ENCODE measurements around the gene PMM2. TPM values are rescaled to one million over a fixed set of nuclear protein-coding genes. Genes with fewer than 3 reads are reported as not detected.

Gene PMM2
- polyA plus RNA-seq, 1 donor (not counting 4 experiments of a cell fraction or from before 2014, with no cell fraction given): 38.6 TPM

DNA sequence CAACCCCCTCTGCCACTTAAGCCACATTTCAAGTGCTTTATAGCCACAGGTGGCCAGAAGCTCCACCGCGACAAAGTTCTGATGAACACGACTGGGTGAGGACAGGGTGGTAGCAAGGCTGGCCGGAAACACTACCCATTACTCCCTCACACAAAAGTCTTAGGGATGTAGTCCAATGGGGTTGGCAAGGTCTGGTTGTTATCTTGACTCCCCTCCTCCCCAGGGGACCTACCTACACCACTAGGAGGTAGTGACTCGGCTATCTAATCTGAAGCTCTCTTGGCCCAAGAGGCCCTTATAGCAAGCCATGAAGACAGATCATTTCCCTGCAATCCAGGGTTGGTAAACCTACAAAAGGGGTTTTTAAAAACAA lies 92.9 kb downstream of the PMM2 start:
- no peak overlapping the region for H3K4me3 ChIP-seq (ENCODE audit: control insufficient read depth in 2 of 3, extremely low read depth in 1 of 3, insufficient read depth in 2 of 3, low read depth in 1 of 3, low read length in 3 of 3)
- H2AFZ ChIP-seq (ENCODE audit: control insufficient read depth, low read length): no peak overlapping the region
- TF ChIP-seq EZH2 (IDR thresholded peaks at IDR 0.05; ENCODE audit: low read length): no peak
- TF ChIP-seq, protein P1, sequence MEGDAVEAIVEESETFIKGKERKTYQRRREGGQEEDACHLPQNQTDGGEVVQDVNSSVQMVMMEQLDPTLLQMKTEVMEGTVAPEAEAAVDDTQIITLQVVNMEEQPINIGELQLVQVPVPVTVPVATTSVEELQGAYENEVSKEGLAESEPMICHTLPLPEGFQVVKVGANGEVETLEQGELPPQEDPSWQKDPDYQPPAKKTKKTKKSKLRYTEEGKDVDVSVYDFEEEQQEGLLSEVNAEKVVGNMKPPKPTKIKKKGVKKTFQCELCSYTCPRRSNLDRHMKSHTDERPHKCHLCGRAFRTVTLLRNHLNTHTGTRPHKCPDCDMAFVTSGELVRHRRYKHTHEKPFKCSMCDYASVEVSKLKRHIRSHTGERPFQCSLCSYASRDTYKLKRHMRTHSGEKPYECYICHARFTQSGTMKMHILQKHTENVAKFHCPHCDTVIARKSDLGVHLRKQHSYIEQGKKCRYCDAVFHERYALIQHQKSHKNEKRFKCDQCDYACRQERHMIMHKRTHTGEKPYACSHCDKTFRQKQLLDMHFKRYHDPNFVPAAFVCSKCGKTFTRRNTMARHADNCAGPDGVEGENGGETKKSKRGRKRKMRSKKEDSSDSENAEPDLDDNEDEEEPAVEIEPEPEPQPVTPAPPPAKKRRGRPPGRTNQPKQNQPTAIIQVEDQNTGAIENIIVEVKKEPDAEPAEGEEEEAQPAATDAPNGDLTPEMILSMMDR (optimal IDR thresholded peaks at IDR 0.05 in 1 of 3, IDR thresholded peaks at IDR 0.05 in 1 of 3, conservative IDR thresholded peaks at IDR 0.05 in 1 of 3; ENCODE audit: extremely low read depth in 1 of 3, insufficient read depth in 2 of 3, low read length in 3 of 3): no peak
- no peaks in the 10 kb centered on the region for H3K9me1 ChIP-seq (ENCODE audit: control insufficient read depth, extremely low read depth, insufficient read depth, low read length)
- H3K36me3 ChIP-seq (ENCODE audit: control insufficient read depth in 2 of 2, extremely low read depth in 1 of 2, insufficient read depth in 2 of 2, low read length in 2 of 2): peaks cover 39 to 42% of the 10 kb centered on the region in 2 experiments
- peaks cover 4% of the 10 kb centered on the region for H4K20me1 ChIP-seq (ENCODE audit: control insufficient read depth, extremely low read depth, insufficient read depth, low read length)
- no peak overlapping the region for H3K9ac ChIP-seq (ENCODE audit: control insufficient read depth, extremely low read depth, insufficient read depth, low read length)
- dilution Hi-C loops (cut with MboI; ENCODE audit: extremely low pct_ligation_motif_present, low sequenced_read_pairs): no loop called here
- H3K9me3 ChIP-seq (ENCODE audit: control insufficient read depth, low read depth, low read length): no peaks in the 10 kb centered on the region
- H3K4me2 ChIP-seq (ENCODE audit: control insufficient read depth, extremely low read depth, insufficient read depth, low read depth, low read length): no peak overlapping the region
- FAIRE-seq (no peak), DNase-seq (ENCODE audit: low read depth, low spot score) (no peak)
- no peaks in the 10 kb centered on the region for H3K27me3 ChIP-seq (ENCODE audit: control insufficient read depth, extremely low read depth, insufficient read depth, low read length)
- H3K79me2 ChIP-seq (ENCODE audit: control insufficient read depth, insufficient read depth, low read length): no peaks in the 10 kb centered on the region
- no peak overlapping the region for H3K27ac ChIP-seq (ENCODE audit: control insufficient read depth, insufficient read depth, low read length)
- peaks cover 14% of the 10 kb centered on the region for H3K4me1 ChIP-seq (ENCODE audit: control insufficient read depth, extremely low read depth, insufficient read depth, low read length)

DNA sequence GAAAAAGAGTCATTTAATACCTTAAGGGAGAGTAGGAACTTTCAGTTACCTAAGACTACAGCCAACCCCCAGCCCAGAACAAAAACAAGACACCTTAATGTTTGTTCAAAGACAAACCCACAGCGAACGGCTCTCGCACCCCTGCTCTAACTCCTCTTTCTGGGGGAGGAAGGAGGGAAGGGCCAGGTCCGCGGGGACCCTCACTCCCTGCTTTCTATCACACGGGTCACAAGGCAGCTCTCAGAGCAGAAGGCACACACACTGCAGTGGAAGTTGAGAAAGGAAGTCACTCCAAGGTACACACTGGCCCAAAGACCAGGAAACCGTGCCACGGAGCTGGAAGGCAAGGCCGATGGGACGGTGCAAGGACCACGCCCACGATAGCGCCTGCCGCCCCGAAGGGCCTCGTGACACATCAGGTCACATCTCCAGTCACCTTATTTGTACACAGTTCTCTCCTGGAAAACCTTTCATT lies 94.5 kb downstream of the PMM2 start:
- no peaks in the 10 kb centered on the region for H4K20me1 ChIP-seq (ENCODE audit: control insufficient read depth, extremely low read depth, insufficient read depth, low read length)
- no peak for FAIRE-seq
- H3K4me1 ChIP-seq (ENCODE audit: control insufficient read depth, extremely low read depth, insufficient read depth, low read length): no peaks in the 10 kb centered on the region
- H3K9ac ChIP-seq (ENCODE audit: control insufficient read depth, extremely low read depth, insufficient read depth, low read length): no peak overlapping the region
- H3K27me3 ChIP-seq (ENCODE audit: control insufficient read depth, extremely low read depth, insufficient read depth, low read length): no peaks in the 10 kb centered on the region
- dilution Hi-C loops (cut with MboI; ENCODE audit: extremely low pct_ligation_motif_present, low sequenced_read_pairs): no loop called here
- no peak overlapping the region for H2AFZ ChIP-seq (ENCODE audit: control insufficient read depth, low read length)
- no peak overlapping the region for H3K27ac ChIP-seq (ENCODE audit: control insufficient read depth, insufficient read depth, low read length)
- no peak for TF ChIP-seq EZH2 (IDR thresholded peaks at IDR 0.05; ENCODE audit: low read length)
- TF ChIP-seq, protein P1 (optimal IDR thresholded peaks at IDR 0.05 in 1 of 3, IDR thresholded peaks at IDR 0.05 in 1 of 3, conservative IDR thresholded peaks at IDR 0.05 in 1 of 3; ENCODE audit: extremely low read depth in 1 of 3, insufficient read depth in 2 of 3, low read length in 3 of 3): no peak
- H3K9me3 ChIP-seq (ENCODE audit: control insufficient read depth, low read depth, low read length): no peaks in the 10 kb centered on the region
- no peak overlapping the region for H3K4me3 ChIP-seq (ENCODE audit: control insufficient read depth in 2 of 3, extremely low read depth in 1 of 3, insufficient read depth in 2 of 3, low read depth in 1 of 3, low read length in 3 of 3)
- H3K9me1 ChIP-seq (ENCODE audit: control insufficient read depth, extremely low read depth, insufficient read depth, low read length): no peaks in the 10 kb centered on the region
- no peaks in the 10 kb centered on the region for H3K79me2 ChIP-seq (ENCODE audit: control insufficient read depth, insufficient read depth, low read length)
- H3K4me2 ChIP-seq (ENCODE audit: control insufficient read depth, extremely low read depth, insufficient read depth, low read depth, low read length): no peak overlapping the region
- no peak for DNase-seq (ENCODE audit: low read depth, low spot score)
- peaks cover 46 to 47% of the 10 kb centered on the region in 2 experiments for H3K36me3 ChIP-seq (ENCODE audit: control insufficient read depth in 2 of 2, extremely low read depth in 1 of 2, insufficient read depth in 2 of 2, low read length in 2 of 2)

All from keratinocyte (primary cell).